GM21786 (cell line): Measurements from ENCODE around the gene ALOX15B.
"Not testable (repeated sequence)": the region's sequence is repeated elsewhere in the genome, so short reads cannot be mapped to it uniquely, and the experiment has no call there.

Experiments used
- ATAC-seq: cut with Tn5 transposase; IDR thresholded peaks from one replicate; pipeline ENCODE4 v1.9.1; 2021; ENCODE audit not compliant: unreplicated experiment

Gene ALOX15B

DNA sequence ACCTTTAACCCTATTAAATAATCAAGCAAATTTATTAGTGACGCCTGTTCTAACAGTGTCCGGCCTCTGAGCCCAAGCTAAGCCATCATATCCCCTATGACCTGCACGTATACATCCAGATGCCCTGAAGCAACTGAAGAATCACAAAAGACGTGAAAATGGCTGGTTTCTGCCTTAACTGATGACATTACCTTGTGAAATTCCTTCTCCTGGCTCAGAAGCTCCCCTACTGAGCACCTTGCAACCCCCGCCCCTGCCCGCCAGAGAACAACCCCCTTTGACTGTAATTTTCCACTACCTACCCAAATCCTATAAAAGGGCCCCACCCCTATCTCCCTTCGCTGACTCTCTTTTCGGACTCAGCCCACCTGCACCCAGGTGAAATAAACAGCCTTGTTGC lies 23.0 kb downstream of the ALOX15B start:
- ATAC-seq: not testable (repeated sequence)

- no peak for ATAC-seq
Observed at GRCh38 chr17:8062435-8062806, 23.6 kb downstream of the ALOX15B start.

- ATAC-seq: no peak
Observed at GRCh38 chr17:8062807-8063483, 24.1 kb downstream of the ALOX15B start.

GRCh38 chr17:8063761-8064534 lies 25.1 kb downstream of the ALOX15B start:
- ATAC-seq: no peak

- no peak for ATAC-seq
Observed at GRCh38 chr17:8064561-8065019, 25.7 kb downstream of the ALOX15B start.

DNA sequence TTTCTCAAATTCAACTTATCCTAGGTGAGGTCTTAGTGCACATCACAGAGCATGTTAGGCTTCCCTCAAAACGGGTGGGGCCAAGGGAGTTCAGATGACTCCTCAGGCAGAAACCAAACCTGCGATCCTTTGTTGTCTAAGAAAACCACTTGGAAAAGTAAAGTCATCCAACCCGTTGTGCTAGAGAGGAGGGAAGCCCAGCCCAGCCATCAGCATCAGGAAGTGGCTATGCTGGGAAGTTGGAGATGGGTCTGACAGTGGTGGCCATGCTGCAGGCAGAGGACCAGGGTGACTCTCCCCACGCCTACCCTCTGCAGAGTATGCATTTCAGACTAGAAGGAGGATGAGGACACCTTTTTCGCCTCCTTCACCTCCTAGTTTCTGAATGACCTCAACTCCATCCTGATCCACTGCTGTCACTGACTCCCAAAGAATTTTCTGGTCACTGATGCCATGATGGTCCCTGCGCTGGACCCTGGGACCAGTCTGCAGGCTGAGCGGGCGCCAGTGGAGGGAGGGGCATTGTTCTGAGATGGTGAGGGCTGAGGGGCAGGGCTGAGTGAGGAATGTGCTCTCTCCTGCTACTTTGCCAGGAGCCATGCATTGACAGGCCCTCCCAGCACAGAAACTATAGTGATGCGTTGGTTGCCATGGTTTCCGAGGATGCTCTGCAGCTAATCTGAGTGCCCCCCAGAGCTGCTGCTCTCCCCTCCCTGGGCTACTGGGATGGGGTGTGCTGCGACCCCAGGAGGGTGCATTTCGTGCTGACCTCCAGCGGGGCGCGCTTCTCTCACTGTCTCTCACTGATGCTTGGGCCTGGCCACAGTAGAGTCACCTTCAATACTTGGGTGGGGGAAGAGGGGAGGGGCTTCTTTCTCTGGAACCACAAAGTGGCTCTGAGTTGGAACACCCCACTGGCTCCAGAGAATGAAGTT lies 28.2 kb downstream of the ALOX15B start:
- ATAC-seq: no peak

DNA sequence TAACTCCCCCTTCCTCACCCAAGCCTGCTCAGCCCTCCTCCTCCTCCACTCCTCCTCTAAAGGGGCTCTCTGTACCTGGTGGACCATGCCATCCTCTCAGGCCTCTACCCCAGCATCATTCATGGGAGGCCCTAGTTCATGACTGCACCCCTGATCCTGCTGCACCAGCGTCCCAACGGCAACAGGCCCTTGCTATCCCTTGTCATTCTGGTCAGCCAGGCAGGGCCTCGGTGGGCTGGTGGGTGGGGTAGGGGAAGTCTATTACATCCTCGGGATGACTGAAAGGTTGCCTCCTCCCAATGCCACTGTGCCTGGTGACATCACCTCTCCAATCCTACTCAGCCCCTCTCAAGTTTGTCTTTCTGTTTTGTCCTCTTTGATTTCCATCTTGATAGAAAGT lies 28.9 kb downstream of the ALOX15B start:
- no peak for ATAC-seq

- ATAC-seq: no peak
Observed at GRCh38 chr17:8068736-8069586, 30.1 kb downstream of the ALOX15B start.

- no peak for ATAC-seq
Observed at GRCh38 chr17:8069587-8069860, 30.7 kb downstream of the ALOX15B start.

- no peak for ATAC-seq
Observed at GRCh38 chr17:8071496-8071895, 32.6 kb downstream of the ALOX15B start.

DNA sequence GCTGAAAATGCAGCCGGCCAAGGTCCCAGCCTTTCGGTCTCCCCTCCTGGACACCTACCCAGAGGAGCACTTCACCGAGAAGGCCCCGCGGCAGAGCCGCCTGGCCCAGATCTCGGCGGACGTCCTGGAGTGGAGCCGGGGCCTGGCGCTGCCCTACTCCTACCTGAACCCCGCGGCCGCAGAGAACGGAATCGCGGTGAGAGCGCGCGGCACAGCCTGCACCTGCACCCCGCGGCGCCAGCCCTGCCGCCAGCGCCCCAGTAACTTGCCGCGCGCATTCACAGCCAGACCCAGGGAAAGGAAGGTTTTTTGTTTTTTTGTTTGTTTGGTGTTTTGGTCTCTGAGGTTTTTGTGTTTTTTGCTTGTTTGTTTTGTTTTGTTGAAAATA lies 33.5 kb downstream of the ALOX15B start:
- no peak for ATAC-seq

GRCh38 chr17:8072729-8073461 lies 34.0 kb downstream of the ALOX15B start:
- no peak for ATAC-seq

DNA sequence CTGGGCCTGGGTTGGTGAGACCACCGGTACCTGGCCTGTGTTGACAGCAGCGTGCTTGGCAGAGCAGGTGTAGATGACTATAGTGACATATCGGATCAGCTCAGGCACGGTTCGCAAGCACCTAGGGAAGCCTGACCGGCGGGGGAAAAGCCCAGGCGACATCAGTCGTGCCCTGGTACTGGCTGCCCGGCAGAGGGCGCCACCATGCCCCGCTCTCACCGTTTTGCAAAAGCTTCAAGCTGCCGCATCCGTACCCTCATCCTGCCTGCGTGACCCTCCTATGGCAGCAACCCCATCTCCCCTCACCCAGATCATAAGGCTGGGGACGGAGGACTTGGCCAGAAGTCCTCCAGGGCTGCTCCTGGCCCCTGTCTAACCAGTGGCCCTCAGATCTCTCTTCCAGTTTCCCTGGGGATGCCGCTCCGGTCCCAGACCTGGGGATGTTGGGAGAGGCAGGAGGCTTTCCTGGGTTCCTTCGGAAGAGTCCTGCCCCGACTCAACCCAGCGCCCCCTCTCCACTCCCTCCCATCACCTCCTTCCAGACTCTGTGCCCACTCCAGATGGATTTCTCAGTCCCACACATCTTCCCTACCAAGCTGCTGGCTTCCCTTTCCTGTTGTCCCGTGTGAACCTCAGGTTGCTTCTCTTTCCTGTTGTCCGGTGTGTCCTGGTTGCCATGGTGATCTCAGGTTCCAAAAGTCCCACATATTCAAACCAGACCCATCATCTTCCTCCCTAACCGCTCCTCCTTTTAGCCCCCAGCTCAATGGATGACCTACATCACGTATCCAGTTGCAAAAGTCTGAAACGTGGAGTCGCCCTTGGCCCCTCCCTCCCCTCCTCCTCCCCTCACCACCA lies 35.0 kb downstream of the ALOX15B start:
- no peak for ATAC-seq

- no peak for ATAC-seq
Observed at GRCh38 chr17:8074554-8074953, 35.7 kb downstream of the ALOX15B start.

DNA sequence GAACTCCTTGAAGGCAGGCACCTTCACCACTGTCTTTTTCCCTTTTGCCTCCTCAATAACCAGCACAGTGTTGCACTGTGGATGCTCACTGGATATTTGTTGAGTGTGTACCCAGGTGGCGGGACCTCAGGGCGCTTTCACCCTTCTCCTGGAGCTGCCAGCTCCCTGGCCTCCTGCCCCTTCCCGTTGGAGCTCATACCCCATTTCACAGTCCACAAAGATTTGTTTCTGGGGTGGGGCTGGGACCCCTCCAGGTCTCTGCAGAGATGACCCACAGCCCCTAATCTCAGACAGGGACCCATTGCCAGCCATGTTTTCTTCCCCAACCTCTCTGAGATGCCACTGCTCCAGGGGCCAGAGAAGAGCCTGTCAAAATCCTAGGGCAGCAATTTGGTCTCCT lies 36.2 kb downstream of the ALOX15B start:
- no peak for ATAC-seq

DNA sequence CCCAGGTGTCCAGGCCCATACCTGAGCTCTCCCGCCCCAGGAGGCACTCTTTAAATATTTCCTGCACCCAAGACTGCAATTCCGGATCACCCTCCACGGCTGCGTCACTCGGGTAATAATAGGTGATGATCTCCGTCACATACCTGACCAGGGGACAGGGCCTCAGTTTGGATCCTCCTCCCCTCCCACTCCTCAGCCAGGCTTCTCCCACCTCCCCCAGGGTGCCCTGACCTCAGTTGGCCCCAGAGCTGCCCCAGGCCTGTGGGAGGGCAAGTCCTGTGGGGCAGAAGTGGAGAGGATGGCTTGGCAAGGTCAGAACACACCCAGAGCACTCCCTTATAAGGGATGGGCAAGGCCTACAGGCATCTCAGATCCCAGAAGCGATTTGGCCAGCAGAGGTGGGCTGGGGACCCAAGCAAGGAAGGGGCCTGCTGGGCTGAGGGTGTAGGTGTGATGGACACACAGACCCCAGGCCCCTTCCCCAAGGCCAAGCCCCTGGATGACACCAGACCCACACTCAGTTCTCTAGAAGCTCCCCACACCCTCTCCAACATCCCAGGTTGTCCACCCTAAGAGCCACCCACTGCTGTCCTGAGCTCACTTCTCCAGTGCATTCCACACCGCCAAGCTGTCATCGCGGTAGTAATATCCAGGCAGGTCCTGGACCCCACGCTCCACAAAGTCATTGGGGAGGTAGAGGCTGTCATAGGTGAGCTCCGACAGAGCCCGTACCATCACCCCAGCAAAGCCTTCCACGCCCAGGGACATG lies 36.9 kb downstream of the ALOX15B start:
- no peak for ATAC-seq

GRCh38 chr17:8076502-8077266 lies 37.8 kb downstream of the ALOX15B start:
- no peak for ATAC-seq

DNA sequence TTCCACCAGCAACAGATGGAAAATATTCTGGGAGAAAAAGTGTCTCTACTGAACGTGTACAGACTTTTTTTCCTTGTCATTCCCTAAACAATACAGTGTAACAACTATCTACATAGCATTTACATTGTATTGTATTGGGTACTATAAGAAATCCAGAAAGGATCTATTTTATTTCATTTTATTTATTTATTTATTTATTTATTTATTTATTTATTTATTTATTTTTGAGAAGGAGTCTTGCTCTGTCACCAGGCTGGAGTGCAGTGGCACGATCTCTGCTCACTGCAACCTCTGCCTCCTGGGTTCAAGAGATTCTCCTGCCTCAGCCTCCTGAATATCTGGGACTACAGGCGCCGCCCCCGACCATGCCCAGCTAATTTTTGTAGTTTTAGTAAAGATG lies 39.1 kb downstream of the ALOX15B start:
- not testable (repeated sequence) for ATAC-seq
